Left ventricle myocardium inferior (tissue), 1 donor: Measurements from ENCODE around the gene CCDC152. TPM values are rescaled to one million over a fixed set of nuclear protein-coding genes. Genes with fewer than 3 reads are reported as not detected.

Experiments
- DNase-seq: peaks from one replicate; pipeline ENCODE4 v3.0.0-alpha.2; 2020
- H3K27ac ChIP-seq: fragments of 200-600 bp; replicated peaks from 2 replicates; pipeline ENCODE4 v1.8.0; 2021
- H3K27me3 ChIP-seq: fragments of 200-600 bp; 2 replicates; pipeline ENCODE4 v1.8.0; 2021; ENCODE audit warnings: low read depth
- H3K36me3 ChIP-seq: fragments of 200-600 bp; 2 replicates; pipeline ENCODE4 v1.8.0; 2021
- H3K4me1 ChIP-seq: fragments of 200-600 bp; 2 replicates; pipeline ENCODE4 v1.8.0; 2021
- H3K4me3 ChIP-seq: fragments of 200-600 bp; 2 replicates; pipeline ENCODE4 v1.8.0; 2021; ENCODE audit warnings: mild to moderate bottlenecking, moderate library complexity
- H3K9me3 ChIP-seq: fragments of 200-600 bp; replicated peaks from 2 replicates; pipeline ENCODE4 v1.8.0; 2021
- CTCF ChIP-seq: fragments of 200-600 bp; IDR thresholded peaks from 2 replicates; pipeline ENCODE4 v1.8.0; 2021; ENCODE audit warnings: antibody characterized with exemption, mild to moderate bottlenecking, borderline replicate concordance
- intact Hi-C: fragments of 100-400 bp; cut with micrococcal nuclease; formaldehyde crosslinking; loops from one replicate; pipeline ENCODE4 v1.11.0; 2022
- total RNA-seq: library from RNA; stranded (reverse); fragmentation: NEBNext Ultra II Directional; extraction: Animal tissue kit (Norgen Biotek cat#: 25700); gene quantifications from one replicate; pipeline ENCODE4 v1.2.1, GENCODE V29; 2021
- donor health status: DM: no; HTN: yes; CAD: no; lungs with severe emphysema.

CCDC152 gene
- total RNA-seq, 1 donor from 2014 or later: 0.80 TPM

- Histone ChIP-seq H3K27ac (no peak overlapping the region), H3K9me3 (no peaks in the 10 kb centered on the region), H3K36me3 (no peaks in the 10 kb centered on the region), H3K4me1 (no peaks in the 10 kb centered on the region), H3K27me3 (no peaks in the 10 kb centered on the region), H3K4me3 (no peak overlapping the region)
- no peak for DNase-seq
- TF ChIP-seq CTCF: no peak
- intact Hi-C loops: no loop called here
These were observed 6.1 kb upstream of the CCDC152 start for GRCh38 chr5:42750507-42750906.

- no peaks in the 10 kb centered on the region for H3K36me3 ChIP-seq
- H3K27me3 ChIP-seq: no peaks in the 10 kb centered on the region
- TF ChIP-seq CTCF: no peak
- no peak overlapping the region for H3K27ac ChIP-seq
- no peak overlapping the region for H3K4me3 ChIP-seq
- intact Hi-C loops: no loop called here
- no peaks in the 10 kb centered on the region for H3K9me3 ChIP-seq
- no peaks in the 10 kb centered on the region for H3K4me1 ChIP-seq
- no peak for DNase-seq
These were observed 5.6 kb upstream of the CCDC152 start for GRCh38 chr5:42751044-42751443.

GRCh38 chr5:42753099-42753498 lies 3.5 kb upstream of the CCDC152 start:
- no peak for TF ChIP-seq CTCF
- no peak overlapping the region for H3K27ac ChIP-seq
- H3K9me3 ChIP-seq: no peaks in the 10 kb centered on the region
- DNase-seq: no peak
- peaks cover 17% of the 10 kb centered on the region for H3K27me3 ChIP-seq
- H3K4me1 ChIP-seq: peaks cover 8% of the 10 kb centered on the region
- H3K36me3 ChIP-seq: no peaks in the 10 kb centered on the region
- intact Hi-C loops: no loop called here
- H3K4me3 ChIP-seq: no peak overlapping the region

- TF ChIP-seq CTCF: no peak
- intact Hi-C loops: no loop called here
- no peak for DNase-seq
- no peaks in the 10 kb centered on the region for H3K9me3 ChIP-seq
- H3K36me3 ChIP-seq: no peaks in the 10 kb centered on the region
- H3K4me1 ChIP-seq: peaks cover 8% of the 10 kb centered on the region
- H3K4me3 ChIP-seq: no peak overlapping the region
- peaks cover 23% of the 10 kb centered on the region for H3K27me3 ChIP-seq
- H3K27ac ChIP-seq: no peak overlapping the region
These were observed 2.8 kb downstream of the CCDC152 start for GRCh38 chr5:42759456-42759855.

GRCh38 chr5:42760426-42760825 lies 3.8 kb downstream of the CCDC152 start:
- no peak for TF ChIP-seq CTCF

More at GRCh38 chr5:42760426-42760825, 3.8 kb downstream of the CCDC152 start:
- H3K4me3 ChIP-seq: no peak overlapping the region
- H3K36me3 ChIP-seq: no peaks in the 10 kb centered on the region
- intact Hi-C loops: loop anchor here (10.0 kb wide), 1 partner anchor 756 kb away; no protein-coding TSS in a partner anchor
- no peaks in the 10 kb centered on the region for H3K9me3 ChIP-seq
- H3K27me3 ChIP-seq: peaks cover 23% of the 10 kb centered on the region
- no peak for DNase-seq
- peaks cover 8% of the 10 kb centered on the region for H3K4me1 ChIP-seq
- no peak overlapping the region for H3K27ac ChIP-seq
